ENCODE results near the gene CELA2A.

GRCh38 chr1:15410884-15411245 lies 45.7 kb upstream of the CELA2A start:
- TF ChIP-seq ZNF8 (CRISPR knock-in tag; IDR thresholded peaks at IDR 0.05), result no peak
- no peak for TF ChIP-seq ZNF70 (CRISPR knock-in tag; IDR thresholded peaks at IDR 0.05)
- TF ChIP-seq PATZ1 (CRISPR knock-in tag; IDR thresholded peaks at IDR 0.05; ENCODE audit: borderline replicate concordance), result no peak
- no peak for TF ChIP-seq ZFP3 (CRISPR knock-in tag; IDR thresholded peaks at IDR 0.05)
- no peak for TF ChIP-seq CSRNP3 (CRISPR knock-in tag; IDR thresholded peaks at IDR 0.05)
- TF ChIP-seq RARB (CRISPR knock-in tag; IDR thresholded peaks at IDR 0.05), result no peak
- no peak for TF ChIP-seq GLIS3 (CRISPR knock-in tag; IDR thresholded peaks at IDR 0.05)
- TF ChIP-seq POU6F1 (CRISPR knock-in tag; IDR thresholded peaks at IDR 0.05; ENCODE audit: borderline replicate concordance, low read depth), result no peak
- no peak for TF ChIP-seq CREB5 (CRISPR knock-in tag; IDR thresholded peaks at IDR 0.05; ENCODE audit: low read depth)
